Fibroblast of the aortic adventitia (primary cell): ENCODE data around the gene ZKSCAN1. TPM values are rescaled to one million over a fixed set of nuclear protein-coding genes. Genes with fewer than 3 reads are reported as not detected.
"Not testable (repeated sequence)": the region's sequence is repeated elsewhere in the genome, so short reads cannot be mapped to it uniquely, and the experiment has no call there.

Experiments used
- DNase-seq: peaks from one replicate; pipeline ENCODE4 v3.0.0-alpha.2; 2010; ENCODE audit warnings: low read depth
- H3K4me3 ChIP-seq: 2 replicates; pipeline ENCODE4 v1.5.1; 2011; ENCODE audit warnings: low read depth, mild to moderate bottlenecking, control low read depth, low read length, moderate library complexity
- total RNA-seq: library from RNA; depleted of rRNA; stranded (reverse); fragments of >200 nt; gene quantifications from 2 replicates; pipeline ENCODE4 v1.2.3, GENCODE V29; 2012; ENCODE audit warnings: low replicate concordance
- TF ChIP-seq, protein P1 (sequence below): IDR thresholded peaks from 2 replicates; pipeline ENCODE4 v1.5.1; 2011; ENCODE audit warnings: mild to moderate bottlenecking, low read length, control low read depth, inconsistent platforms; ENCODE audit not compliant: insufficient read depth

The ZKSCAN1 gene
- 28.9 and 41.9 TPM in 2 replicates for total RNA-seq

DNA sequence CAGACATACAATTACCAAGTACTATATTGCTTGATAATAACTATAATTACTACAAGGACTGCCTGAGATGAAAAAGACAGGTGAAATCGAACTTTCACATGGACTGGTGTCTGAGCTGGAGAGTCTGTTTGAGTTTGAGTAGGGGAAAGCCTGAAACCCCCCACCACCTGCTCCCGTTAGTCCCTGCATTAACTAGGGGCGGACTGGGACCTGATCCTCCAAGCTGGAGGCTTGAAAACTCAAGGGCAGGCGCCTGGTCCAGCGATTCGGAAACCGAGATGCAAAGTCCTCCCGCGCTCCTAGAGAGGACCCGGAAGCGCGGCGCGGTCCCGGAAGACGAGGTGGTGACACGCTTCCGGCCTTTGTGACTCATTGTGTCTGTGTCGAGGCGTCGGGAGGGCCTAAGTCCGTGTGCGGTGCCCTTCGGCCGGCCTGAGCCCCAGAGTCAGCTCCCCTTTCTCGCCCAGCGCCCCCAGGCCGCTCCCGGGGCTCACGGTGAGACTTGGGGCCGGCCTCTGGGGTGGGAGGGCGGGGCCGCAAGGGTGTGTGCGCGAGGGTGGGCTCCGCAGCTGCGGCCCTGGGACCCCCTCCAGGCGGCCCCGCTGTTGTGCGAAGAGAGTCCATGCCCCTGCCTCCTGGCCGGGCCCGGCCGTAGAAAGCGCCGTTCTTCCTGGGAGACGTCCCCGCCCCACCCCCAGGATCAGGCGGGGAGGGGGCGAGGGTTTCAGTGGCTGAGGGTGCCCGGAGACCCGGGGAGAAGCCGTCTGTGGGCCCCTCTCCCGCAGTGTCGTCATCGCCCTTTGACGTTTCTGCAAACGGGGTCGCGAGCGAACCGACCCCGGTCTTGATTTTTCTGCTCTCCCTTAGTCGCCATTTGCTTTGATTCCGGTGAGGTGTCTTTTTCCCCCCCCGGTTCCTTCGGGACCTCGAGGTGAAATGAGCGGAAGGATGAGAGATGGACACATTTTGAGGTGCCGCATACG is at the start of gene ZKSCAN1:
TSS of gene ZKSCAN1 (plus strand) at position 365 of the 983 bp plus-strand sequence. CDS start 7,911 bp downstream, outside the sequence.
- TF ChIP-seq, protein P1, sequence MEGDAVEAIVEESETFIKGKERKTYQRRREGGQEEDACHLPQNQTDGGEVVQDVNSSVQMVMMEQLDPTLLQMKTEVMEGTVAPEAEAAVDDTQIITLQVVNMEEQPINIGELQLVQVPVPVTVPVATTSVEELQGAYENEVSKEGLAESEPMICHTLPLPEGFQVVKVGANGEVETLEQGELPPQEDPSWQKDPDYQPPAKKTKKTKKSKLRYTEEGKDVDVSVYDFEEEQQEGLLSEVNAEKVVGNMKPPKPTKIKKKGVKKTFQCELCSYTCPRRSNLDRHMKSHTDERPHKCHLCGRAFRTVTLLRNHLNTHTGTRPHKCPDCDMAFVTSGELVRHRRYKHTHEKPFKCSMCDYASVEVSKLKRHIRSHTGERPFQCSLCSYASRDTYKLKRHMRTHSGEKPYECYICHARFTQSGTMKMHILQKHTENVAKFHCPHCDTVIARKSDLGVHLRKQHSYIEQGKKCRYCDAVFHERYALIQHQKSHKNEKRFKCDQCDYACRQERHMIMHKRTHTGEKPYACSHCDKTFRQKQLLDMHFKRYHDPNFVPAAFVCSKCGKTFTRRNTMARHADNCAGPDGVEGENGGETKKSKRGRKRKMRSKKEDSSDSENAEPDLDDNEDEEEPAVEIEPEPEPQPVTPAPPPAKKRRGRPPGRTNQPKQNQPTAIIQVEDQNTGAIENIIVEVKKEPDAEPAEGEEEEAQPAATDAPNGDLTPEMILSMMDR, result no peak
- H3K4me3 ChIP-seq, result peak within 1 kb of the TSS; percentile 75
- peak; percentile 94 for DNase-seq

DNA sequence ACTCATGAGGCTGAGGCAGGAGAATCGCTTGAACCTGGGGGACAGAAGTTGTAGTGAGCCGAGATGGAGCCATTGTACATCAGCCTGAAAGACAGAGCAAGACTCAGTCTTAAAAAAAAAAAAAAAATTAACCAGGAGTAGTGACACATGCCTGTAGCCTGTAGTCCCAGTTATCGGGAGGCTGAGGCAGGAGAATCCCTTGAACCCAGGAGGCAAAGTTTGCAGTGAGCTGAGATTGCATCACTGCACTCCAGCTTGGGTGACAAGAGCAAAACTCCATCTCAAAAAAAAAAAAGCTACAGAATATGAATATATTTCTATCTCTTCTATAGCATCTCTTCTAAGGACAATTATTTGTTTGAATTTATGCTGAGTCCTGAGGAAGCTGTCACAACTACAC is 46.1 kb upstream of the ZKSCAN1 start:
- H3K4me3 ChIP-seq, result no peak overlapping the region
- TF ChIP-seq, protein P1, result no peak
- DNase-seq, result no peak

DNA sequence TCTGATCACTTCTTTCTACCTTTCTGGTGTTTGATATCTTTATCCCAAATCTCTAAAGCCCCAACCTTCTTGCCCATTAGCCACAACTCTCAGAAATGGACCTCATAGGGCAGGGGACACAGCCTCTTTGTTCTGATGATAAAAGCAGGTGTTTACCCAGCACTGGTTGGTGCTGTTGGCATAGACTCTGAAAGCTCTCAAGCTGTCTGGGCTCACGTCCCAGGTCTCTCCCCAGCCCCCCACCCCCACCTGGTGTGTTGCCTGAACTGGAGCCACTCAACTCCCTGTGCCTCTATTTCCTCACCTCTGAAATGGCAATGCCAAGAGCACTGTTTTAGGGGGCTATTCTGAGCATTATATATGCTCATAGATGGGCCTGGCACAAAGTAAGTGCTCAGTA is 45.6 kb upstream of the ZKSCAN1 start:
- H3K4me3 ChIP-seq, DNase-seq: not testable (repeated sequence)

DNA sequence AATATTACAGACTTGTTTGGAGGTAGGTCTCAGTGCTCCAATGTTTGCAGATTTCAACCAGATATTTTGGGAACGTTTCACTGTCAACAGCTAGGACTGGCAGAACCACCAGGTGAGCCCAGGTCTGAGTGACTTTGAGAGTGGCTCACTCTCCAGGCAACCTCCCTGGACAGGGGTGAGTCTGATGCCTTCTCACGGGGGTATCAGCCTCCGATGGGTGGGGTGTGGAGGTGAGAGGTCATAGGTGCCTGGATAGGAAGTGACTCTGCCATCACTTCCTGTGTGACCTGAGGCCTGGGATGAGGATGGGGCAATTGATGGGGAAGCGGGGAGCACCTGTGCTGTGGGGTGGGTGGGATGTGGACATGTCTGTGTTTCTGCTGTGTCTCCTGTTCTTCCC is 44.2 kb upstream of the ZKSCAN1 start:
- DNase-seq, result no peak
- TF ChIP-seq, protein P1, result no peak
- H3K4me3 ChIP-seq, result no peak overlapping the region

DNA sequence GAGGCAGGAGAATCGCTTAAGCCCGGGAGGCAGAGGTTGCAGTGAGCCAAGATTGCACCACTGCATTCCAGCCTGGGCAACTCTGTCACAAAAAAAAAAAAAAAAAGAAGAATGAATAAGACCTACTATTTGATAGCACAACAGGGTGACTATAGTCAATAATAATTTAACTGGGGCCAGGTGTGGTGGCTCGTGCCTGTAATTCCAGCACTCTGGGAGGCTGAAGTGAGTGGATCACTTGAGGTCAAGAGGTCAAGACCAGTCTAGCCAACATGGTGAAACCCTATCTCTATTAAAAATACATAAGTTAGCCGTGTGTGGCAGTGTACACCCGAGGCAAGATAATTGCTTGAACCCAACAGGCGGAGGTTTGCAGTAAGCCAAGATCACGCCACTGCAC is 41.6 kb upstream of the ZKSCAN1 start:
- not testable (repeated sequence) for H3K4me3 ChIP-seq, DNase-seq

DNA sequence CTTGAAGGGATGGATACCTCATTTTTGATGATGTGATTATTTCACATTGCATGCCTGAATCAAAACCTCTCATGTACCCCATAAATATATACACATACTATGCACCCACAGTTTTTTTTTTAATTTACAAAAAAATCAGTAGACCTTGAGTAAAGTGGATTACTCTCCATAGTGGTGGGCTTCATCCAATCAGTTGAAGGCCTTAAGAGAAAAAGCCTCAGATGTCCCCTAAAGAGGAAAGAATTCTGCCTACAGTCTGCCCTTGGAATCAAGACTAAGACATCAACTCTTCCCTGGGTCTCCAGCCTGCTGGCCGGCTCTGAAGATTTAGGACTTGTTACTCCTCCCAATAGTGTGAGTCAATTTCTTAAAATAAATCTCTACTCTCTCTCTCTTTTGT is 40.7 kb upstream of the ZKSCAN1 start:
- no peak for DNase-seq
- TF ChIP-seq, protein P1, result no peak
- H3K4me3 ChIP-seq, result no peak overlapping the region

DNA sequence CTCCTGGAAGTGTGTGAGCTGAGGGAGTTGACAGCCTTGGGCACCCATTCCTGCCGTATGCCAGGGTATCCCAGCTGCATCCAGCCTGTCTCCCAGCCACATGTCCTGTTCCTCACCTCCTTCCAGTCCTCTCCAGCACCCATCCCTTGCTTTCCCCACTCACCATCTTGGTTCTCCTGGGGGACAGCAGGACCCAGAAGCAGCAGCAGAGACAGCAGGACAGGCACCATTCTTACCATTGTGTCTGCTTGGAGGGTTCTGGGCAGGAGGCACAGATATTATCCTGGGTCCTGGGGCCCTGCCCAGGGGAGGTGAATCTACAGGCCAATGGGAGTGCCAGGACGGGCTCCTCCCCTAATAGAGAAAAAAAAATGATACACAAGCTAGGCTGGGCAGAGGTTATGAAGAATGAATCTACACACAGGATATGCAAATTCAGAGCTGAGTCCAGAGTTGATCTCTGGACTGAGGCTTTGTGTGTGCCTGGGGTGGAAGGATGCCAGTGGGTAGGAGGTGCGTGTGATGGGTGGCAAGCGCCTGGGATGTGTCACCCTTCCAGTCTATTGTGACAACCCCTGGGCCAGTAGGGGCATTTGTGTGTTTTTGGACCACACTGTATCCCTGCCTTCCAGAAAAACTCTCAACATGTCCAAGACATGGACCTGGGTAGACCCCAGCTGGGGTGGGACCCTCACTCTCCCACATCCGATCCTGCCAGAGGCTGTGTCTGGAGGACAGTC is 39.4 kb upstream of the ZKSCAN1 start, which contains the start of gene AZGP1:
TSS of gene AZGP1 (minus strand) at position 250 of the 740 bp plus-strand sequence. CDS start at position 239, 11 bp downstream.
- no peak within 1 kb of the TSS for H3K4me3 ChIP-seq
- DNase-seq, result no peak
- TF ChIP-seq, protein P1, result no peak
